Keratinocyte (primary cell): Measurements from ENCODE around the gene FAM8A1.

Experiments used
- EZH2 ChIP-seq: IDR thresholded peaks from one replicate; pipeline ENCODE4 v1.6.1; 2012; ENCODE audit warnings: inconsistent platforms, mild to moderate bottlenecking, low read length, moderate library complexity
- TF ChIP-seq, protein P1 (sequence below), 3 experiments: IDR thresholded peaks in 1 of 3; conservative IDR thresholded peaks in 1 of 3; optimal IDR thresholded peaks in 1 of 3; 2 replicates in 2 of 3; 3 replicates in 1 of 3; pipeline versions ENCODE3 to v1.5.1; 2011; ENCODE audit warnings: low read length in 3 of 3, mild to moderate bottlenecking in 3 of 3, moderate library complexity in 2 of 3, control low read depth in 1 of 3, inconsistent platforms in 1 of 3; ENCODE audit not compliant: insufficient read depth in 2 of 3; ENCODE audit errors: extremely low read depth in 1 of 3

DNA sequence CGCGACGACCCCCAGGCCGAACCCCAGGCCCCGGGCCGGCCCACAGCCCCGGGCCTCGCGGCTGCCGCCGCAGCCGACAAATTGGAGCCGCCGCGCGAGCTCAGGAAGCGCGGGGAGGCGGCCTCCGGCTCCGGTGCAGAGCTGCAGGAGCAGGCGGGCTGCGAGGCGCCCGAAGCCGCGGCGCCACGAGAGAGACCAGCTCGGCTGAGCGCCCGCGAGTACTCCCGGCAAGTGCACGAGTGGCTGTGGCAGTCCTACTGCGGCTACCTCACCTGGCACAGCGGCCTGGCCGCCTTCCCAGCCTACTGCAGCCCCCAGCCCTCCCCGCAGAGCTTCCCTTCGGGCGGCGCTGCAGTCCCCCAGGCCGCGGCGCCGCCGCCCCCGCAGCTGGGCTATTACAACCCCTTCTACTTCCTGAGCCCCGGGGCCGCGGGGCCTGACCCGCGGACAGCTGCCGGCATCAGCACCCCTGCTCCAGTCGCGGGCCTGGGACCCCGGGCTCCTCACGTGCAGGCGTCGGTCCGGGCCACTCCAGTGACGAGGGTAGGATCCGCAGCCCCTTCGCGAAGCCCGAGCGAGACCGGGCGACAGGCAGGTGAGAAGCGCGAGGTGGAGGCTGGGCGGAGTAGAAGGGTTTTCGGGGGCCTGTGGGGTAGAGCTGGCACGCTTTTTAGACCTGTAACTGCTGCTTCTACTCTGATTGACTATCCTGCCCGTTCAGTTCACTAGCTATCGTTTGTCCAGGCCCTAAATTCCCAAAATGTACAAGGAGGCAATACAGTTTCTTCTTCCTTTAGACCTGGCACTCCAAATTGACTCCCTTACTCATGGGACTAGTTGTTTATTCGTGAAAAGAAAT lies 654 bp downstream of the FAM8A1 start:
- no peak for TF ChIP-seq EZH2
- TF ChIP-seq, protein P1, sequence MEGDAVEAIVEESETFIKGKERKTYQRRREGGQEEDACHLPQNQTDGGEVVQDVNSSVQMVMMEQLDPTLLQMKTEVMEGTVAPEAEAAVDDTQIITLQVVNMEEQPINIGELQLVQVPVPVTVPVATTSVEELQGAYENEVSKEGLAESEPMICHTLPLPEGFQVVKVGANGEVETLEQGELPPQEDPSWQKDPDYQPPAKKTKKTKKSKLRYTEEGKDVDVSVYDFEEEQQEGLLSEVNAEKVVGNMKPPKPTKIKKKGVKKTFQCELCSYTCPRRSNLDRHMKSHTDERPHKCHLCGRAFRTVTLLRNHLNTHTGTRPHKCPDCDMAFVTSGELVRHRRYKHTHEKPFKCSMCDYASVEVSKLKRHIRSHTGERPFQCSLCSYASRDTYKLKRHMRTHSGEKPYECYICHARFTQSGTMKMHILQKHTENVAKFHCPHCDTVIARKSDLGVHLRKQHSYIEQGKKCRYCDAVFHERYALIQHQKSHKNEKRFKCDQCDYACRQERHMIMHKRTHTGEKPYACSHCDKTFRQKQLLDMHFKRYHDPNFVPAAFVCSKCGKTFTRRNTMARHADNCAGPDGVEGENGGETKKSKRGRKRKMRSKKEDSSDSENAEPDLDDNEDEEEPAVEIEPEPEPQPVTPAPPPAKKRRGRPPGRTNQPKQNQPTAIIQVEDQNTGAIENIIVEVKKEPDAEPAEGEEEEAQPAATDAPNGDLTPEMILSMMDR (optimal IDR thresholded peaks at IDR 0.05 in 1 of 3, IDR thresholded peaks at IDR 0.05 in 1 of 3, conservative IDR thresholded peaks at IDR 0.05 in 1 of 3; ENCODE audit: extremely low read depth in 1 of 3, insufficient read depth in 2 of 3, low read length in 3 of 3): no peak
